Fibroblast of lung (primary cell): ENCODE measurements around the gene CTBP2. TPM values are rescaled to one million over a fixed set of nuclear protein-coding genes. Genes with fewer than 3 reads are reported as not detected.

ENCODE experiments used
- DNase-seq, 2 donors: peaks; one replicate each; pipeline versions ENCODE4 v3.0.0 to v3.0.0-alpha.2; 2010; ENCODE audit warnings: low read depth in 2 of 2
- H2AFZ ChIP-seq: 2 replicates; pipeline ENCODE4 v1.5.1; 2012; ENCODE audit warnings: low read length, control low read depth, inconsistent platforms
- H3K27ac ChIP-seq: 2 replicates; pipeline ENCODE4 v1.5.1; 2011; ENCODE audit warnings: low read length, control low read depth; ENCODE audit not compliant: insufficient read depth
- H3K27me3 ChIP-seq: 2 replicates; pipeline ENCODE4 v1.5.1; 2011; ENCODE audit warnings: mild to moderate bottlenecking, low read length; ENCODE audit not compliant: control insufficient read depth, insufficient read depth
- H3K36me3 ChIP-seq: 2 replicates; pipeline ENCODE4 v1.5.1; 2011; ENCODE audit warnings: low read length; ENCODE audit not compliant: control insufficient read depth, insufficient read depth
- H3K4me1 ChIP-seq: 2 replicates; pipeline ENCODE4 v1.5.1; 2011; ENCODE audit warnings: low read length; ENCODE audit not compliant: control insufficient read depth, insufficient read depth; ENCODE audit errors: extremely low read depth
- H3K4me2 ChIP-seq: 2 replicates; pipeline ENCODE4 v1.5.1; 2011; ENCODE audit warnings: low read length, control low read depth; ENCODE audit not compliant: insufficient read depth; ENCODE audit errors: extremely low read depth
- H3K4me3 ChIP-seq, 4 experiments: fragments of 200-600 bp in 1 of 4; sonication (generic) in 1 of 4; replicated peaks in 1 of 4; 2 replicates each; pipeline ENCODE4 v1.5.1; 2011 to 2016; ENCODE audit warnings: low read length in 4 of 4, low read depth in 3 of 4, mild to moderate bottlenecking in 3 of 4, control low read depth in 2 of 4, inconsistent platforms in 1 of 4, mixed read lengths in 1 of 4; ENCODE audit not compliant: insufficient read depth in 1 of 4; ENCODE audit errors: control extremely low read depth in 1 of 4
- H3K79me2 ChIP-seq: 2 replicates; pipeline ENCODE4 v1.5.1; 2012; ENCODE audit warnings: mild to moderate bottlenecking, low read length, inconsistent platforms; ENCODE audit not compliant: control insufficient read depth, insufficient read depth
- H3K9ac ChIP-seq: 2 replicates; pipeline ENCODE4 v1.5.1; 2011; ENCODE audit warnings: mild to moderate bottlenecking, low read length, control low read depth; ENCODE audit not compliant: insufficient read depth
- H3K9me3 ChIP-seq: 2 replicates; pipeline ENCODE4 v1.5.1; 2012; ENCODE audit warnings: low read depth, low read length; ENCODE audit not compliant: control insufficient read depth, insufficient read depth
- H4K20me1 ChIP-seq: 2 replicates; pipeline ENCODE4 v1.5.1; 2011; ENCODE audit warnings: low read length; ENCODE audit not compliant: control insufficient read depth, insufficient read depth; ENCODE audit errors: extremely low read depth
- EZH2 ChIP-seq: IDR thresholded peaks from 2 replicates; pipeline ENCODE4 v1.5.1; 2012; ENCODE audit warnings: low read length, control low read depth, mild to moderate bottlenecking; ENCODE audit errors: missing control alignments
- polyA plus RNA-seq, 2 donors: library from polyadenylated mRNA; depleted of rRNA in 1 of 2; stranded (reverse) in 1 of 2; unstranded in 1 of 2; fragments of >200 nt; gene quantifications; 2 replicates each; pipeline ENCODE4 v1.2.1, GENCODE V29; 2011 to 2012; ENCODE audit warnings: missing spikeins in 1 of 2
- total RNA-seq: library from RNA; depleted of rRNA; stranded (reverse); fragments of >200 nt; gene quantifications from 2 replicates; pipeline ENCODE4 v1.2.1, GENCODE V29; 2014
- TF ChIP-seq, protein P1 (sequence below), 2 donors: IDR thresholded peaks in 1 of 2; conservative IDR thresholded peaks in 1 of 2; 1 replicate in 1 of 2; 2 replicates in 1 of 2; pipeline ENCODE4 v1.5.1; 2011 to 2012; ENCODE audit warnings: low read length in 2 of 2, control low read depth in 1 of 2, inconsistent platforms in 1 of 2, low read depth in 1 of 2, mild to moderate bottlenecking in 1 of 2

The CTBP2 gene
- total and polyA plus RNA-seq, 2 donors (not counting 1 experiment from before 2014, with no cell fraction given), result 72.1 to 73.3 TPM

DNA sequence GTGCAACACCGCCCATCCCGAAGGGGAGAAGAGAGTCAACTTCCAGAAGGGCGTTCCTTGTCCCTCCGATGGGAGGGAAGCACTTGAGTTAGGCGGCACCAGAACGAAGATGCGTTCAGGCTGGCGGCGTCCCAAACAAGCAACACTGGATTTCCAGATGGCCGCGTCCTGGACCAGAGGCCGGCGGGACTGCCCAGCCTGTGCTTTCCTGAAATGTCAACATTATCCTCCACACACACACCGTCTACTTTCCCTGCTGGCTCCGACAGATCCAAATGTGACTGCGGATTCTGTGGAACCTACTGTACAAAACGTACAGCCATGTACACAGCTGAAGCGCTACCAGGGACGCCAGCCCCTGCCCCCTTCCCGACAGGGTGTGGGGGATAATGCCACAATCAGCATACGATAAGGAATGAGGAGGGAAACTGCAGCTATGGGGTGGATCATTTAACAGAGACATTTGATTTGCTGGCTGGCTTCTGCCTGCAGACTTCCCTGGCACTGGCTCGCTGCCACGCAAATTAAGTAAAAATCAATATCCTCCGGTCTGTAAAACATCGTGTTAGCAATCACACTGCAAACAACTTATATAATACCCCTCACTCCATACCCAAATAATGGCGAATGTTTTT is 136.4 kb downstream of the CTBP2 start:
- H3K36me3 ChIP-seq, result peaks cover 4% of the 10 kb centered on the region
- peaks cover 12% of the 10 kb centered on the region for H3K4me1 ChIP-seq
- H3K4me2 ChIP-seq, result no peak overlapping the region
- H3K27me3 ChIP-seq, result no peaks in the 10 kb centered on the region
- H3K4me3 ChIP-seq, result no peak overlapping the region
- peaks cover 2% of the 10 kb centered on the region for H4K20me1 ChIP-seq
- H3K9ac ChIP-seq, result no peak overlapping the region
- H3K27ac ChIP-seq, result no peak overlapping the region
- no peaks in the 10 kb centered on the region for H3K9me3 ChIP-seq
- no peak for DNase-seq
- no peak overlapping the region for H2AFZ ChIP-seq
- TF ChIP-seq, protein P1, sequence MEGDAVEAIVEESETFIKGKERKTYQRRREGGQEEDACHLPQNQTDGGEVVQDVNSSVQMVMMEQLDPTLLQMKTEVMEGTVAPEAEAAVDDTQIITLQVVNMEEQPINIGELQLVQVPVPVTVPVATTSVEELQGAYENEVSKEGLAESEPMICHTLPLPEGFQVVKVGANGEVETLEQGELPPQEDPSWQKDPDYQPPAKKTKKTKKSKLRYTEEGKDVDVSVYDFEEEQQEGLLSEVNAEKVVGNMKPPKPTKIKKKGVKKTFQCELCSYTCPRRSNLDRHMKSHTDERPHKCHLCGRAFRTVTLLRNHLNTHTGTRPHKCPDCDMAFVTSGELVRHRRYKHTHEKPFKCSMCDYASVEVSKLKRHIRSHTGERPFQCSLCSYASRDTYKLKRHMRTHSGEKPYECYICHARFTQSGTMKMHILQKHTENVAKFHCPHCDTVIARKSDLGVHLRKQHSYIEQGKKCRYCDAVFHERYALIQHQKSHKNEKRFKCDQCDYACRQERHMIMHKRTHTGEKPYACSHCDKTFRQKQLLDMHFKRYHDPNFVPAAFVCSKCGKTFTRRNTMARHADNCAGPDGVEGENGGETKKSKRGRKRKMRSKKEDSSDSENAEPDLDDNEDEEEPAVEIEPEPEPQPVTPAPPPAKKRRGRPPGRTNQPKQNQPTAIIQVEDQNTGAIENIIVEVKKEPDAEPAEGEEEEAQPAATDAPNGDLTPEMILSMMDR (conservative IDR thresholded peaks at IDR 0.05 in 1 of 2, IDR thresholded peaks at IDR 0.05 in 1 of 2; ENCODE audit: low read depth in 1 of 2, low read length in 2 of 2), result no peak
- no peak for TF ChIP-seq EZH2
- H3K79me2 ChIP-seq, result peaks cover 60% of the 10 kb centered on the region

DNA sequence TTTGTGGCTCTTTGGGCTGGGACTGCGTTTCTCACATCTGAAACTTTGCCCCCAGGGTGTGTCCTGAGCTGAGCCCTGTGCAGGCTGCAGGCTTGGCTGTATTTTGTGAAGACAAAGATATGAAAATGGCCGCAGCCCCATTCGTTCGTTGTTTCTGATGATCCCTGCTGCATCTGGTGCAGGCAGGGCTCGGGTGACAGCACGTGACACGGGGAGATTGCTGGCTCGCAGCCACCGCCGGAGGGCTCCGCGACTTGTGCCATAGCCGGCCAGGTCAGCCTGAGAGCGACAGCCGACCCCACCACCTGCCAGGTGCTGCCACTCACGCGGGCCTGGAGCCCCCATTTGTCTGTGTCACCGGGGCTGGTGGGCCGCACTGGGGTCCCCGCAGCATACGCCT is 137.1 kb downstream of the CTBP2 start:
- no peak overlapping the region for H3K4me3 ChIP-seq
- no peak overlapping the region for H3K27ac ChIP-seq
- no peaks in the 10 kb centered on the region for H4K20me1 ChIP-seq

DNA sequence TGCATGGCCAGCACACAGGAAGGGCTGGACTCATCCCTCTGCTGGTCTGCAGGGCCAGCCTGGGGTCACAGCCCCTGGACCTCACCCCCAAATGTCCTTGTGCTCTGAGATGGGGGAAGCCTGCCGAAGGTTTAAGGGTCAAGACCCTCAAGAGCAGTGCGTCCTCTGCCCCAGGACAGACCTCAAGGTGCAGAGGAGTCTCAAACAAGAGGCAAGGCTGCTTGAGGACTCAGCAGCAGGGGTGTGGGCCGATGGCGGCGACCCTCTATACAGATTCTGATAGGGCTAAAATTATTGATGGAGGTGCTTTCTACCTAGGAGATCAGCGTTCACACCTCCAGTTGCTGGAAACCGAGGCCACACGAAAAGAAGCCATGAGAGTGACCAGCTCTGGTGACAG is 137.7 kb downstream of the CTBP2 start:
- Histone ChIP-seq H3K9me3 (no peaks in the 10 kb centered on the region), H3K4me2 (no peak overlapping the region), H3K36me3 (peaks cover 4% of the 10 kb centered on the region), H2AFZ (no peak overlapping the region), H3K4me3 (no peak overlapping the region), H4K20me1 (no peaks in the 10 kb centered on the region), H3K79me2 (peaks cover 59% of the 10 kb centered on the region), H3K4me1 (peaks cover 9% of the 10 kb centered on the region), H3K27ac (no peak overlapping the region), H3K9ac (no peak overlapping the region), H3K27me3 (no peaks in the 10 kb centered on the region)
- TF ChIP-seq EZH2, result no peak
- TF ChIP-seq, protein P1 (conservative IDR thresholded peaks at IDR 0.05 in 1 of 2, IDR thresholded peaks at IDR 0.05 in 1 of 2; ENCODE audit: low read depth in 1 of 2, low read length in 2 of 2), result no peak
- DNase-seq, result no peak

More for the DNA sequence above, 137.1 kb downstream of the CTBP2 start:
- TF ChIP-seq, protein P1 (conservative IDR thresholded peaks at IDR 0.05 in 1 of 2, IDR thresholded peaks at IDR 0.05 in 1 of 2; ENCODE audit: low read depth in 1 of 2, low read length in 2 of 2), result no peak
- TF ChIP-seq EZH2, result no peak
- Histone ChIP-seq H2AFZ (no peak overlapping the region), H3K79me2 (peaks cover 60% of the 10 kb centered on the region), H3K9ac (no peak overlapping the region), H3K36me3 (peaks cover 4% of the 10 kb centered on the region), H3K9me3 (no peaks in the 10 kb centered on the region), H3K27me3 (no peaks in the 10 kb centered on the region), H3K4me1 (peaks cover 6% of the 10 kb centered on the region), H3K4me2 (no peak overlapping the region)
- no peak for DNase-seq
